Panc1 (cell line): ENCODE data around the gene FES. TPM values are rescaled to one million over a fixed set of nuclear protein-coding genes. Genes with fewer than 3 reads are reported as not detected.

Experiments
- ATAC-seq: fragments of 200-7000 bp; cut with Tn5 transposase; 2 replicates; pipeline ENCODE4 v1.9.1; 2020; ENCODE audit warnings: mild to moderate bottlenecking, moderate library complexity
- BruUV-seq: library from RNA; stranded (reverse); fragments of 400-500 nt; replicated peaks from 2 replicates; lab custom pipeline; 2021; lab: Mats Ljungman, UMichigan
- CTCF ChIA-PET: fragments of 300-600 bp; sonication (Branson Sonifier 250); formaldehyde crosslinking; loops from one replicate; lab custom pipeline; 2022; ENCODE audit warnings: antibody characterized with exemption; lab: Charles Lee
- POLR2A ChIA-PET: fragments of 300-600 bp; sonication (Branson Sonifier 250); formaldehyde crosslinking; loops from one replicate; lab custom pipeline; 2022; ENCODE audit warnings: antibody characterized with exemption; lab: Charles Lee
- DNase-seq: peaks from one replicate; pipeline ENCODE4 v3.0.0-alpha.2; 2010; ENCODE audit warnings: low read depth, low spot score
- H3K27ac ChIP-seq: 2 replicates; pipeline ENCODE4 v1.5.1; 2011; ENCODE audit warnings: mild to moderate bottlenecking, low read length, inconsistent platforms
- H3K27me3 ChIP-seq: fragments of 200-500 bp; sonication (Bioruptor generic); 2 replicates; pipeline ENCODE4 v1.6.0; 2014; ENCODE audit warnings: low read length, inconsistent platforms; ENCODE audit not compliant: control insufficient read depth, insufficient read depth
- H3K36me3 ChIP-seq: fragments of 200-500 bp; sonication (Bioruptor generic); 2 replicates; pipeline ENCODE4 v1.5.1; 2014; ENCODE audit warnings: inconsistent platforms, mild to moderate bottlenecking, low read length, moderate library complexity; ENCODE audit not compliant: control insufficient read depth, insufficient read depth
- H3K4me1 ChIP-seq: 2 replicates; pipeline ENCODE4 v1.5.1; 2011; ENCODE audit warnings: inconsistent platforms, mild to moderate bottlenecking, low read length, moderate library complexity; ENCODE audit not compliant: control insufficient read depth, insufficient read depth
- H3K4me3 ChIP-seq, 2 experiments: 2 replicates each; pipeline ENCODE4 v1.5.1; 2011 to 2012; ENCODE audit warnings: low read depth in 2 of 2, low read length in 2 of 2, mild to moderate bottlenecking in 2 of 2, inconsistent platforms in 1 of 2, moderate library complexity in 1 of 2
- H3K9me3 ChIP-seq: fragments of 200-500 bp; sonication (Bioruptor generic); 2 replicates; pipeline ENCODE4 v1.5.1; 2014; ENCODE audit warnings: low read depth, mild to moderate bottlenecking, inconsistent platforms, low read length, moderate library complexity; ENCODE audit not compliant: control insufficient read depth, insufficient read depth
- CTCF ChIP-seq: fragments of 450-650 bp; IDR thresholded peaks from 2 replicates; pipeline ENCODE4 v1.5.1; 2017; ENCODE audit warnings: mild to moderate bottlenecking
- POLR2AphosphoS5 ChIP-seq: IDR thresholded peaks from 2 replicates; pipeline ENCODE4 v1.6.1; 2012; ENCODE audit warnings: mild to moderate bottlenecking, low read depth, low read length, moderate library complexity
- REST ChIP-seq, 2 experiments: IDR thresholded peaks; 2 replicates each; pipeline ENCODE4 v1.6.1; 2011 to 2012; ENCODE audit warnings: low read depth in 2 of 2, control low read depth in 1 of 2, low read length in 1 of 2, mild to moderate bottlenecking in 1 of 2, moderate library complexity in 1 of 2; ENCODE audit not compliant: insufficient read depth in 1 of 2
- SIN3A ChIP-seq: IDR thresholded peaks from 2 replicates; pipeline ENCODE4 v1.6.1; 2012; ENCODE audit warnings: low read depth, mild to moderate bottlenecking, low read length, moderate library complexity, borderline replicate concordance; ENCODE audit not compliant: insufficient read depth
- TCF7L2 ChIP-seq: IDR thresholded peaks from 2 replicates; pipeline ENCODE4 v1.6.1; 2011; ENCODE audit warnings: mild to moderate bottlenecking, low read depth, low read length, inconsistent platforms
- in situ Hi-C: cut with HindIII; loops from 2 replicates; pipeline ENCODE4 v1.10.0; 2016; ENCODE audit warnings: low sequenced_read_pairs, low pct_unique_long_range_greater_than_20kb
- intact Hi-C: fragments of 100-400 bp; cut with micrococcal nuclease; formaldehyde crosslinking; loops from one replicate; pipeline ENCODE4 v1.10.0; 2022; ENCODE audit not compliant: unreplicated experiment
- total RNA-seq: library from RNA; stranded (reverse); gene quantifications from one replicate; pipeline ENCODE4 v1.2.1, GENCODE V29; 2021; ENCODE audit not compliant: unreplicated experiment

Gene FES
- total RNA-seq, 1 experiment from 2014 or later, result 0.64 TPM

GRCh38 chr15:90942354-90943120 lies 58.2 kb downstream of the FES start:
- H3K27ac ChIP-seq, result no peak overlapping the region
- ChIA-PET CTCF (interaction anchor here (2.2 kb wide), 1 partner anchor 10 kb away, joined by 6 read pairs; the partner anchor contains the start of gene HDDC3), POLR2A (no interaction called here)
- DNase-seq (no peak), ATAC-seq (no peak)
- TF ChIP-seq TCF7L2 (no peak), REST (IDR thresholded peaks at IDR 0.05; ENCODE audit: insufficient read depth in 1 of 2, low read depth in 2 of 2, low read length in 1 of 2) (no peak), CTCF (no peak), SIN3A (no peak), POLR2AphosphoS5 (no peak)
- intact Hi-C loops (no loop called here), in situ Hi-C loops (no loop called here)
- no peaks in the 10 kb centered on the region for H3K9me3 ChIP-seq
- no peaks in the 10 kb centered on the region for H3K27me3 ChIP-seq
- no peaks in the 10 kb centered on the region; the same call in 1 of the 2 replicates for H3K36me3 ChIP-seq
- no peak overlapping the region for H3K4me3 ChIP-seq
- no TSS peak for BruUV-seq
- H3K4me1 ChIP-seq, result no peaks in the 10 kb centered on the region

GRCh38 chr15:90945091-90945490 lies 60.8 kb downstream of the FES start:
- TF ChIP-seq CTCF (no peak), REST (IDR thresholded peaks at IDR 0.05; ENCODE audit: insufficient read depth in 1 of 2, low read depth in 2 of 2, low read length in 1 of 2) (no peak)
- ATAC-seq, result no peak
- H3K36me3 ChIP-seq, result peaks cover under 1% of the 10 kb centered on the region; the same call in 1 of the 2 replicates
- intact Hi-C loops (no loop called here), in situ Hi-C loops (no loop called here)
- H3K27me3 ChIP-seq, result no peaks in the 10 kb centered on the region
- ChIA-PET CTCF (interaction anchor here (0.6 kb wide), 1 partner anchor 290 kb away, joined by 3 read pairs; no protein-coding TSS in a partner anchor), POLR2A (no interaction called here)
- H3K4me3 ChIP-seq, result no peak overlapping the region
- no peak for DNase-seq
- BruUV-seq, result no TSS peak
- no peaks in the 10 kb centered on the region for H3K9me3 ChIP-seq
- peaks cover 6% of the 10 kb centered on the region for H3K4me1 ChIP-seq
- no peak overlapping the region for H3K27ac ChIP-seq
